ENCODE results near the gene IRF9. TPM values are rescaled to one million over a fixed set of nuclear protein-coding genes. Genes with fewer than 3 reads are reported as not detected.

The IRF9 gene
- total and polyA plus RNA-seq, 2 of the 13 experiments (the other 11 are each of a cell fraction or from before 2014, with no cell fraction given) = 14.9 to 49.7 TPM

GRCh38 chr14:24129410-24129998, 31.6 kb upstream of the IRF9 start (continued):
- TF ChIP-seq, protein P1, sequence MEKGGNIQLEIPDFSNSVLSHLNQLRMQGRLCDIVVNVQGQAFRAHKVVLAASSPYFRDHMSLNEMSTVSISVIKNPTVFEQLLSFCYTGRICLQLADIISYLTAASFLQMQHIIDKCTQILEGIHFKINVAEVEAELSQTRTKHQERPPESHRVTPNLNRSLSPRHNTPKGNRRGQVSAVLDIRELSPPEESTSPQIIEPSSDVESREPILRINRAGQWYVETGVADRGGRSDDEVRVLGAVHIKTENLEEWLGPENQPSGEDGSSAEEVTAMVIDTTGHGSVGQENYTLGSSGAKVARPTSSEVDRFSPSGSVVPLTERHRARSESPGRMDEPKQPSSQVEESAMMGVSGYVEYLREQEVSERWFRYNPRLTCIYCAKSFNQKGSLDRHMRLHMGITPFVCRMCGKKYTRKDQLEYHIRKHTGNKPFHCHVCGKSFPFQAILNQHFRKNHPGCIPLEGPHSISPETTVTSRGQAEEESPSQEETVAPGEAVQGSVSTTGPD (CRISPR knock-in tag; IDR thresholded peaks at IDR 0.05) = no peak
- TF ChIP-seq CREBL2 (CRISPR knock-in tag; IDR thresholded peaks at IDR 0.05; ENCODE audit: borderline replicate concordance) (no peak), ZNF749 (CRISPR knock-in tag; IDR thresholded peaks at IDR 0.05; ENCODE audit: borderline replicate concordance) (no peak), CENPT (CRISPR knock-in tag; IDR thresholded peaks at IDR 0.05; ENCODE audit: low read depth) (no peak), TBL1XR1 (IDR thresholded peaks at IDR 0.05; ENCODE audit: borderline replicate concordance, low read length, partially characterized antibody) (no peak), EZH2 (conservative IDR thresholded peaks at IDR 0.05; ENCODE audit: low read depth, low read length) (no peak), ZFP82 (CRISPR knock-in tag; IDR thresholded peaks at IDR 0.05; ENCODE audit: borderline replicate concordance) (no peak), ZNF619 (CRISPR knock-in tag; IDR thresholded peaks at IDR 0.05) (no peak), ARNT (IDR thresholded peaks at IDR 0.05) (no peak), ZSCAN20 (CRISPR knock-in tag; IDR thresholded peaks at IDR 0.05; ENCODE audit: borderline replicate concordance) (no peak), MAFK (conservative IDR thresholded peaks at IDR 0.05 in 1 of 2, IDR thresholded peaks at IDR 0.05 in 1 of 2; ENCODE audit: low read length in 2 of 2) (no peak), ZNF598 (CRISPR knock-in tag; IDR thresholded peaks at IDR 0.05; ENCODE audit: borderline replicate concordance) (no peak), PITX1 (CRISPR knock-in tag; IDR thresholded peaks at IDR 0.05) (0 out of 2 replicates have a peak, but pooled peaks have one; percentile 17), KDM4B (CRISPR knock-in tag; IDR thresholded peaks at IDR 0.05) (no peak), GZF1 (CRISPR knock-in tag; IDR thresholded peaks at IDR 0.05) (no peak), ZMYM4 (CRISPR knock-in tag; IDR thresholded peaks at IDR 0.05) (peak; percentile 21; the same call in 1 of the 2 replicates), PHF21A (CRISPR knock-in tag; IDR thresholded peaks at IDR 0.05) (no peak), MYNN (CRISPR knock-in tag; IDR thresholded peaks at IDR 0.05; ENCODE audit: low read depth) (no peak), ZNF30 (CRISPR knock-in tag; IDR thresholded peaks at IDR 0.05) (no peak), ZMAT3 (CRISPR knock-in tag; conservative IDR thresholded peaks at IDR 0.05) (no peak), NFIB (CRISPR knock-in tag; IDR thresholded peaks at IDR 0.05; ENCODE audit: borderline replicate concordance) (no peak)
- TF ChIP-seq, protein P2, sequence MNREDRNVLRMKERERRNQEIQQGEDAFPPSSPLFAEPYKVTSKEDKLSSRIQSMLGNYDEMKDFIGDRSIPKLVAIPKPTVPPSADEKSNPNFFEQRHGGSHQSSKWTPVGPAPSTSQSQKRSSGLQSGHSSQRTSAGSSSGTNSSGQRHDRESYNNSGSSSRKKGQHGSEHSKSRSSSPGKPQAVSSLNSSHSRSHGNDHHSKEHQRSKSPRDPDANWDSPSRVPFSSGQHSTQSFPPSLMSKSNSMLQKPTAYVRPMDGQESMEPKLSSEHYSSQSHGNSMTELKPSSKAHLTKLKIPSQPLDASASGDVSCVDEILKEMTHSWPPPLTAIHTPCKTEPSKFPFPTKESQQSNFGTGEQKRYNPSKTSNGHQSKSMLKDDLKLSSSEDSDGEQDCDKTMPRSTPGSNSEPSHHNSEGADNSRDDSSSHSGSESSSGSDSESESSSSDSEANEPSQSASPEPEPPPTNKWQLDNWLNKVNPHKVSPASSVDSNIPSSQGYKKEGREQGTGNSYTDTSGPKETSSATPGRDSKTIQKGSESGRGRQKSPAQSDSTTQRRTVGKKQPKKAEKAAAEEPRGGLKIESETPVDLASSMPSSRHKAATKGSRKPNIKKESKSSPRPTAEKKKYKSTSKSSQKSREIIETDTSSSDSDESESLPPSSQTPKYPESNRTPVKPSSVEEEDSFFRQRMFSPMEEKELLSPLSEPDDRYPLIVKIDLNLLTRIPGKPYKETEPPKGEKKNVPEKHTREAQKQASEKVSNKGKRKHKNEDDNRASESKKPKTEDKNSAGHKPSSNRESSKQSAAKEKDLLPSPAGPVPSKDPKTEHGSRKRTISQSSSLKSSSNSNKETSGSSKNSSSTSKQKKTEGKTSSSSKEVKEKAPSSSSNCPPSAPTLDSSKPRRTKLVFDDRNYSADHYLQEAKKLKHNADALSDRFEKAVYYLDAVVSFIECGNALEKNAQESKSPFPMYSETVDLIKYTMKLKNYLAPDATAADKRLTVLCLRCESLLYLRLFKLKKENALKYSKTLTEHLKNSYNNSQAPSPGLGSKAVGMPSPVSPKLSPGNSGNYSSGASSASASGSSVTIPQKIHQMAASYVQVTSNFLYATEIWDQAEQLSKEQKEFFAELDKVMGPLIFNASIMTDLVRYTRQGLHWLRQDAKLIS (CRISPR knock-in tag; IDR thresholded peaks at IDR 0.05) = no peak
- TF ChIP-seq, protein P3, sequence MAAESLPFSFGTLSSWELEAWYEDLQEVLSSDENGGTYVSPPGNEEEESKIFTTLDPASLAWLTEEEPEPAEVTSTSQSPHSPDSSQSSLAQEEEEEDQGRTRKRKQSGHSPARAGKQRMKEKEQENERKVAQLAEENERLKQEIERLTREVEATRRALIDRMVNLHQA (CRISPR knock-in tag; IDR thresholded peaks at IDR 0.05) = no peak
- TF ChIP-seq, protein P4, sequence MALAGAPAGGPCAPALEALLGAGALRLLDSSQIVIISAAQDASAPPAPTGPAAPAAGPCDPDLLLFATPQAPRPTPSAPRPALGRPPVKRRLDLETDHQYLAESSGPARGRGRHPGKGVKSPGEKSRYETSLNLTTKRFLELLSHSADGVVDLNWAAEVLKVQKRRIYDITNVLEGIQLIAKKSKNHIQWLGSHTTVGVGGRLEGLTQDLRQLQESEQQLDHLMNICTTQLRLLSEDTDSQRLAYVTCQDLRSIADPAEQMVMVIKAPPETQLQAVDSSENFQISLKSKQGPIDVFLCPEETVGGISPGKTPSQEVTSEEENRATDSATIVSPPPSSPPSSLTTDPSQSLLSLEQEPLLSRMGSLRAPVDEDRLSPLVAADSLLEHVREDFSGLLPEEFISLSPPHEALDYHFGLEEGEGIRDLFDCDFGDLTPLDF (CRISPR knock-in tag; IDR thresholded peaks at IDR 0.05) = no peak

All from HepG2 (cell line).